22Rv1 (cell line): ENCODE data around the gene GLCCI1.

Source experiments
- H3K27ac ChIP-seq: fragments of 450-650 bp; 2 replicates; pipeline ENCODE4 v1.5.1; 2017
- CTCF ChIP-seq: fragments of 450-650 bp; IDR thresholded peaks from 2 replicates; pipeline ENCODE4 v1.5.1; 2017; ENCODE audit warnings: mild to moderate bottlenecking
- ZFX ChIP-seq: fragments of 450-650 bp; IDR thresholded peaks from 2 replicates; pipeline ENCODE4 v1.6.1; 2017; ENCODE audit warnings: antibody characterized with exemption, borderline replicate concordance

GLCCI1 gene

GRCh38 chr7:8068892-8069686, 100.5 kb downstream of the GLCCI1 start:
- H3K27ac ChIP-seq, result no peak overlapping the region
- TF ChIP-seq ZFX (no peak), CTCF (no peak)

DNA sequence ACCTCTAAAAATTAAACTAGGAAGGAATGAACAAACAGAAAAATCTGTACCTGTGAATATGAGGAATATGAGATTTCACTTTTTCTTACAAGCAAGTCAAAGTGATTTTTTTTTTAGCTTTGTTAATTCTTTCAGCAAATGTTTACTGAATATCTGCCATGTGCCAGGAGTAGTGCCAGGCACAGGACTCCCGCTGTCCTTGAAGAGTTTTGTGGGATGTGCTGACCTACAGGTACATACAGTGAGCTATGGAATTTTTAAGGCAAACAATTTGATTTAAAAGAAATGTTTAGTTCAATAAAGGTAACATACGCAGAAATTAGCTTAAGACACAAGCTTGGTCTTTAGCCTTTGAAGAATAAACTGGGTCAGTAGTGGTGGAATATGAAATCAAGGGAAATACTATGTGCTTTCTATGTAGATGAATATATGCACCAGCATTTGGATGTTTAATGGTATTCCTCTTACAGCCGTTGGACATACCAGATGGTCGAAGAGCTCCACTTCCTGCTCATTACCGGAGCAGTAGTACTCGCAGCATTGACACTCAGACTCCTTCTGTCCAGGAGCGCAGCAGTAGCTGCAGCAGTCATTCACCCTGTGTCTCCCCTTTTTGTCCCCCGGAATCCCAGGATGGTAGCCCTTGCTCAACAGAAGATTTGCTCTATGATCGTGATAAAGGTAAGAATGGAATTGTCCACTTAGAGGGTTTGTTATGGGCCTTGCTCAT, 102.0 kb downstream of the GLCCI1 start:
- no peak overlapping the region for H3K27ac ChIP-seq
- TF ChIP-seq ZFX (no peak), CTCF (no peak)

DNA sequence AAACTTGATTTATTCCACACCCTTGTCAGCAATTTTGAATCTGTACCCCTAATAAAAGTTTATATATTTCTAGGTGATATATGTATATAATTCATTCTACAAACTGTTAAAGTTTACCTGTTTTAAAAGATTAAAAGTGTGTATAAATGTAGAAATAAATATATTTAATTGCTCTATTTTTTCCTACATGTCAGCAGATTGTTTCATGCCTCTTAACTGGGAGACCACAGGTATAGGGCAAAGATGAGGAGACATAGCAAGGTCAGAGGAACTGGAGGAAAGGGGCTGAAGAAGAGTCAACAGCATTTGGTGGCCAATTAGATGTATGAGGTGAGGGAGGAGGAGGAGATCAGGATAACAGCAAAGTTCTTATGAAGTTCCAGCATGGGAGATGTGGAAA, 109.8 kb downstream of the GLCCI1 start:
- no peak overlapping the region for H3K27ac ChIP-seq
- no peak for TF ChIP-seq CTCF
- TF ChIP-seq ZFX, result no peak

DNA sequence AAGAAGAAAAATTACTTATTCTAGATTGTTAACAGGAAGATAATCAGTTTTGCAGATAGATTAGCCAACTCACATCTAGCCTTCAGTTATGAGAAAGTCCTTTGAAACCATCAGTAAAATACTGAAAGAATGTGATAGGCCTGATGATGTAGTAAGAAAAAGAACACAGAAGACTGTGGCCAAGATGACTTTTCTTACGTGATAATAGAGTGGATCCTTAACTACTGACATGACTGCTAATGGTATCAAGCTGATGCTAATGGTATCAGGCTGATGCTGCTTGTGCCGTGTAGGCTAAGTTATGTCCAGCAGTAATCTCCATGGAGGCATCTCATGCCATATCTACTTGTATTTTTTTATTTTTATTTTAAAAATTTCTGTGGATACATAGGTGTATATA, 114.2 kb downstream of the GLCCI1 start:
- H3K27ac ChIP-seq, result no peak overlapping the region
- TF ChIP-seq CTCF, result no peak
- TF ChIP-seq ZFX, result no peak

- no peak for TF ChIP-seq CTCF
- TF ChIP-seq ZFX, result no peak
- no peak overlapping the region for H3K27ac ChIP-seq
These were observed 116.2 kb downstream of the GLCCI1 start for GRCh38 chr7:8084836-8085235.

DNA sequence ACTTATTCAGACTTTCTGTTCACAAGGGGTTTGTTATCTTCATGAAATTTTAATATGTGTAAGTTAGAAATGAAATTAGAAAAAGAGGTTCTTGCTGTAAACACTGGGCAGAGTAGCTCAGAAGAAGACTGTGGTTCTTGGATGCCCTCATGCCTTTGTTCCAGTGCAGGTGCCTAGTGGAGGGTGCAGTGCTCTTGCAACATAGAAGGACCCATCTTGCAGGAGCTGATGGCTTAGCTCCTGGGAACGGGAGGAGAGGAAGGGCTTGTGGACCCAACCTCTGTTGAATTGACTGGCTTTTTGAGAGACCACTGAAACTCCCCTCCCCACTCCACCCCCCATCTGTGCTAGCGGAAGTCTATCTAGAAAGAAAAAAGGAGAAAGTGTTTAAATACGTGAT, 116.8 kb downstream of the GLCCI1 start:
- TF ChIP-seq CTCF, result no peak
- no peak for TF ChIP-seq ZFX
- no peak overlapping the region for H3K27ac ChIP-seq

DNA sequence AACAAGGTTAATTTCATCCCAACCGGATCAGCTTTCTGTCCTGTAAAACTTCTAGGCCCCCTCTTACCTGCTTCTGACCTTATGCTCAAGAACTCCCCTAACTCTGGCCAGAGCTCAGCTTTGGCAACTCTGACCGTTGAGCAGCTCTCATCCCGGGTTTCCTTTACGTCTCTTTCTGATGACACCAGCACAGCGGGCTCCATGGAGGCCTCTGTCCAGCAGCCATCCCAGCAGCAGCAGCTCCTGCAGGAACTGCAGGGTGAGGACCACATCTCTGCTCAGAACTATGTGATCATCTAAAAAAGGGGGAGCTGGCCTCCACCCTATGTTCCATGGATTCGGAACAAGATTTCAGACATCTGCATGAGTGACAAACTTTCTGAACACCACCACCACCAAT, 117.6 kb downstream of the GLCCI1 start:
- no peak overlapping the region for H3K27ac ChIP-seq
- TF ChIP-seq ZFX (no peak), CTCF (no peak)
